DOHH2 (cell line): ENCODE measurements around the gene DNAJB6.
"Not testable (repeated sequence)": the region's sequence is repeated elsewhere in the genome, so short reads cannot be mapped to it uniquely, and the experiment has no call there.

ENCODE experiments used
- EZH2phosphoT487 ChIP-seq: fragments of 200-600 bp; sonication (generic); IDR thresholded peaks from 2 replicates; pipeline ENCODE4 v1.6.1; 2017; ENCODE audit warnings: borderline replicate concordance, mild to moderate bottlenecking, antibody characterized with exemption, low read length, moderate library complexity, mixed read lengths
- TF ChIP-seq, protein P1 (sequence below): fragments of 200-600 bp; sonication (generic); IDR thresholded peaks from one replicate; pipeline ENCODE4 v1.5.1; 2014; ENCODE audit warnings: antibody characterized with exemption, mild to moderate bottlenecking, low read depth, low read length; ENCODE audit not compliant: poor library complexity, severe bottlenecking

DNA sequence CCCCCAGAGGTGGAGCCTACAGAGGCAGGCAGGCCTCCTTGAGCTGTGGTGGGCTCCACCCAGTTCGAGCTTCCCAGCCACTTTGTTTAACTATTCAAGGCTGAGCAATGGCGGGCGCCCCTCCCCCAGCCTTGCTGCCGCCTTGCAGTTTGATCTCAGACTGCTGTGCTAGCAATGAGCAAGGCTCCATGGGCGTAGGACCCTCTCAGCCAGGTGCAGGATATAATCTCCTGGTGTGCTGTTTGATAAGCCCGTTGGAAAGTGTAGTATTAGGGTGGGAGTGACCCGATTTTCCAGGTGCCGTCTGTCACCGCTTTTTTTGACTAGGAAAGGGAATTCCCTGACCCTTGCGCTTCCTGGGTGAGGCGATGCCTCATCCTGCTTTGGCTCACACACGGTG, 117.2 kb downstream of the DNAJB6 start:
- TF ChIP-seq, protein P1, sequence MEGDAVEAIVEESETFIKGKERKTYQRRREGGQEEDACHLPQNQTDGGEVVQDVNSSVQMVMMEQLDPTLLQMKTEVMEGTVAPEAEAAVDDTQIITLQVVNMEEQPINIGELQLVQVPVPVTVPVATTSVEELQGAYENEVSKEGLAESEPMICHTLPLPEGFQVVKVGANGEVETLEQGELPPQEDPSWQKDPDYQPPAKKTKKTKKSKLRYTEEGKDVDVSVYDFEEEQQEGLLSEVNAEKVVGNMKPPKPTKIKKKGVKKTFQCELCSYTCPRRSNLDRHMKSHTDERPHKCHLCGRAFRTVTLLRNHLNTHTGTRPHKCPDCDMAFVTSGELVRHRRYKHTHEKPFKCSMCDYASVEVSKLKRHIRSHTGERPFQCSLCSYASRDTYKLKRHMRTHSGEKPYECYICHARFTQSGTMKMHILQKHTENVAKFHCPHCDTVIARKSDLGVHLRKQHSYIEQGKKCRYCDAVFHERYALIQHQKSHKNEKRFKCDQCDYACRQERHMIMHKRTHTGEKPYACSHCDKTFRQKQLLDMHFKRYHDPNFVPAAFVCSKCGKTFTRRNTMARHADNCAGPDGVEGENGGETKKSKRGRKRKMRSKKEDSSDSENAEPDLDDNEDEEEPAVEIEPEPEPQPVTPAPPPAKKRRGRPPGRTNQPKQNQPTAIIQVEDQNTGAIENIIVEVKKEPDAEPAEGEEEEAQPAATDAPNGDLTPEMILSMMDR: not testable (repeated sequence)
- not testable (repeated sequence) for TF ChIP-seq EZH2phosphoT487
